Measurements from ENCODE around the gene FSTL4. TPM values are rescaled to one million over a fixed set of nuclear protein-coding genes. Genes with fewer than 3 reads are reported as not detected.

FSTL4 gene
- total and polyA plus RNA-seq, 2 donors from 2014 or later: 0.09 to 4.0 TPM

GRCh38 chr5:133150909-133151544 lies 461.3 kb downstream of the FSTL4 start:
- FAIRE-seq (no peak), DNase-seq (no peak)
- H3K9ac ChIP-seq (ENCODE audit: low read length in 3 of 3): no peak overlapping the region
- TF ChIP-seq CTCF (IDR thresholded peaks at IDR 0.05; ENCODE audit: borderline replicate concordance, extremely low read depth, insufficient read depth): no peak
- H3K36me3 ChIP-seq (ENCODE audit: control insufficient read depth in 2 of 3, insufficient read depth in 3 of 3, low read length in 3 of 3): no peaks in the 10 kb centered on the region
- H3K27me3 ChIP-seq (ENCODE audit: control insufficient read depth, insufficient read depth, low read length): no peaks in the 10 kb centered on the region
- intact Hi-C loops (cut with DNase I): no loop called here
- H3K4me3 ChIP-seq (ENCODE audit: low read length in 3 of 3): no peak overlapping the region
- H3K9me3 ChIP-seq (ENCODE audit: control insufficient read depth in 2 of 3, insufficient read depth in 1 of 3, low read length in 3 of 3): no peaks in the 10 kb centered on the region
- no peak overlapping the region for H3K27ac ChIP-seq (ENCODE audit: low read depth in 2 of 2, low read length in 2 of 2)
- no peaks in the 10 kb centered on the region for H3K4me1 ChIP-seq (ENCODE audit: control insufficient read depth in 2 of 3, insufficient read depth in 2 of 3, low read depth in 1 of 3, low read length in 3 of 3)

GRCh38 chr5:133149345-133149744 lies 463.0 kb downstream of the FSTL4 start:
- intact Hi-C loops (cut with DNase I): no loop called here
- no peak for TF ChIP-seq CTCF (IDR thresholded peaks at IDR 0.05; ENCODE audit: borderline replicate concordance, extremely low read depth, insufficient read depth)
- FAIRE-seq: no peak
- no peaks in the 10 kb centered on the region for H3K27me3 ChIP-seq (ENCODE audit: control insufficient read depth, insufficient read depth, low read length)
- H3K27ac ChIP-seq (ENCODE audit: low read depth in 2 of 2, low read length in 2 of 2): no peak overlapping the region
- no peaks in the 10 kb centered on the region for H3K9me3 ChIP-seq (ENCODE audit: control insufficient read depth in 2 of 3, insufficient read depth in 1 of 3, low read length in 3 of 3)
- no peak for DNase-seq
- H3K4me3 ChIP-seq (ENCODE audit: low read length in 3 of 3): no peak overlapping the region
- H3K36me3 ChIP-seq (ENCODE audit: control insufficient read depth in 2 of 3, insufficient read depth in 3 of 3, low read length in 3 of 3): no peaks in the 10 kb centered on the region
- no peak overlapping the region for H3K9ac ChIP-seq (ENCODE audit: low read length in 3 of 3)
- H3K4me1 ChIP-seq (ENCODE audit: control insufficient read depth in 2 of 3, insufficient read depth in 2 of 3, low read depth in 1 of 3, low read length in 3 of 3): no peaks in the 10 kb centered on the region

GRCh38 chr5:133147815-133148567 lies 464.4 kb downstream of the FSTL4 start:
- no peaks in the 10 kb centered on the region for H3K36me3 ChIP-seq (ENCODE audit: control insufficient read depth in 2 of 3, insufficient read depth in 3 of 3, low read length in 3 of 3)
- H3K27ac ChIP-seq (ENCODE audit: low read depth in 2 of 2, low read length in 2 of 2): no peak overlapping the region
- H3K27me3 ChIP-seq (ENCODE audit: control insufficient read depth, insufficient read depth, low read length): no peaks in the 10 kb centered on the region
- H3K4me3 ChIP-seq (ENCODE audit: low read length in 3 of 3): no peak overlapping the region
- no peaks in the 10 kb centered on the region for H3K9me3 ChIP-seq (ENCODE audit: control insufficient read depth in 2 of 3, insufficient read depth in 1 of 3, low read length in 3 of 3)
- H3K9ac ChIP-seq (ENCODE audit: low read length in 3 of 3): no peak overlapping the region
- no peaks in the 10 kb centered on the region for H3K4me1 ChIP-seq (ENCODE audit: control insufficient read depth in 2 of 3, insufficient read depth in 2 of 3, low read depth in 1 of 3, low read length in 3 of 3)
- intact Hi-C loops (cut with DNase I): no loop called here
- DNase-seq: no peak
- no peak for TF ChIP-seq CTCF (IDR thresholded peaks at IDR 0.05; ENCODE audit: borderline replicate concordance, extremely low read depth, insufficient read depth)
- FAIRE-seq: no peak
